Mesothelial cell of epicardium (in vitro differentiated cells): Measurements from ENCODE around the gene NUP93. TPM values are rescaled to one million over a fixed set of nuclear protein-coding genes. Genes with fewer than 3 reads are reported as not detected.

Experiments used
- DNase-seq, 2 experiments: peaks; one replicate each; pipeline ENCODE4 v3.0.0; 2021; ENCODE audit warnings: low spot score in 2 of 2; ENCODE audit not compliant: unreplicated experiment in 2 of 2
- H3K27ac Mint-ChIP-seq: 2 replicates; pipeline ENCODE4 v1.8.0; 2021; ENCODE audit warnings: mixed read lengths
- H3K27me3 Mint-ChIP-seq: 2 replicates; pipeline ENCODE4 v1.8.0; 2021; ENCODE audit warnings: low read depth, mixed read lengths
- H3K36me3 Mint-ChIP-seq: 2 replicates; pipeline ENCODE4 v1.8.0; 2021; ENCODE audit warnings: mixed read lengths
- H3K4me1 Mint-ChIP-seq: 2 replicates; pipeline ENCODE4 v1.8.0; 2021; ENCODE audit warnings: mixed read lengths
- H3K4me3 Mint-ChIP-seq: 2 replicates; pipeline ENCODE4 v1.8.0; 2021; ENCODE audit warnings: mild to moderate bottlenecking, moderate library complexity, mixed read lengths
- H3K9me3 Mint-ChIP-seq: 2 replicates; pipeline ENCODE4 v1.8.0; 2021; ENCODE audit warnings: mixed read lengths
- total RNA-seq: library from RNA; stranded (reverse); gene quantifications from 3 replicates; pipeline ENCODE4 v1.2.1, GENCODE V29; 2021
- TF ChIP-seq, protein P1 (sequence below): fragments of 200-600 bp; sonication (generic); IDR thresholded peaks from one replicate; pipeline ENCODE4 v1.5.0; 2021; ENCODE audit warnings: antibody characterized with exemption; ENCODE audit not compliant: unreplicated experiment

NUP93 gene
- total RNA-seq, 1 donor from 2014 or later, result 74.6 TPM

DNA sequence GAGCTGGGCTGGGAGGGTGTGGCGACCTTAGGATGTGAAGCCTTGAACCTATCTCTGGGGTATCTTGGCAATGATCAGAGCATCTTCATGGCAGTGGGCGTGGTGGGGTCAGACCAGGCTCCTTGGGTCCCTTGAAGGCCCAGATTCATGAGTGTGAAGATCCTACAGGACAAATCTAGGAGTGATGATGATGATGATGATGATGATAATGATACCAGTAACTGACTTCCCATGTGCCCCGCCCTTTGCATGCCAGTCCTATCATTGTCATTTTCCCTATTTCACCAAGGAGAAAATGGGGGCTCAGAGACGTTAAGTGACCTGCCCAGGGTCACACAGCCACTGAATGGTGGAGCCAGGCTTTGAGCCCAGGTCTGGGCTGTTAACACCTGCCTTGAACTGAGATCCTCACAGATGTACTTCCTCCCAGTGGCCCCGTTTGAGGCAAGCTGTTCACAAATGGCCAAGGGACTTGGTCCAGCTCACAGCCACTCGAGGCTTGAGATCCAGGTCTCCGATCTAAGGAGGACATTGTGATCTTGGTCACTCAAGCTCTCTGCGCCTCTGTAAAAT is 148.4 kb downstream of the NUP93 start:
- Mint-ChIP-seq H3K27me3 (no peaks in the 10 kb centered on the region), H3K9me3 (no peaks in the 10 kb centered on the region), H3K4me3 (no peak overlapping the region), H3K27ac (no peak overlapping the region), H3K4me1 (peaks cover 8% of the 10 kb centered on the region), H3K36me3 (no peaks in the 10 kb centered on the region)
- DNase-seq, result no peak
- TF ChIP-seq, protein P1, sequence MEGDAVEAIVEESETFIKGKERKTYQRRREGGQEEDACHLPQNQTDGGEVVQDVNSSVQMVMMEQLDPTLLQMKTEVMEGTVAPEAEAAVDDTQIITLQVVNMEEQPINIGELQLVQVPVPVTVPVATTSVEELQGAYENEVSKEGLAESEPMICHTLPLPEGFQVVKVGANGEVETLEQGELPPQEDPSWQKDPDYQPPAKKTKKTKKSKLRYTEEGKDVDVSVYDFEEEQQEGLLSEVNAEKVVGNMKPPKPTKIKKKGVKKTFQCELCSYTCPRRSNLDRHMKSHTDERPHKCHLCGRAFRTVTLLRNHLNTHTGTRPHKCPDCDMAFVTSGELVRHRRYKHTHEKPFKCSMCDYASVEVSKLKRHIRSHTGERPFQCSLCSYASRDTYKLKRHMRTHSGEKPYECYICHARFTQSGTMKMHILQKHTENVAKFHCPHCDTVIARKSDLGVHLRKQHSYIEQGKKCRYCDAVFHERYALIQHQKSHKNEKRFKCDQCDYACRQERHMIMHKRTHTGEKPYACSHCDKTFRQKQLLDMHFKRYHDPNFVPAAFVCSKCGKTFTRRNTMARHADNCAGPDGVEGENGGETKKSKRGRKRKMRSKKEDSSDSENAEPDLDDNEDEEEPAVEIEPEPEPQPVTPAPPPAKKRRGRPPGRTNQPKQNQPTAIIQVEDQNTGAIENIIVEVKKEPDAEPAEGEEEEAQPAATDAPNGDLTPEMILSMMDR, result no peak

DNA sequence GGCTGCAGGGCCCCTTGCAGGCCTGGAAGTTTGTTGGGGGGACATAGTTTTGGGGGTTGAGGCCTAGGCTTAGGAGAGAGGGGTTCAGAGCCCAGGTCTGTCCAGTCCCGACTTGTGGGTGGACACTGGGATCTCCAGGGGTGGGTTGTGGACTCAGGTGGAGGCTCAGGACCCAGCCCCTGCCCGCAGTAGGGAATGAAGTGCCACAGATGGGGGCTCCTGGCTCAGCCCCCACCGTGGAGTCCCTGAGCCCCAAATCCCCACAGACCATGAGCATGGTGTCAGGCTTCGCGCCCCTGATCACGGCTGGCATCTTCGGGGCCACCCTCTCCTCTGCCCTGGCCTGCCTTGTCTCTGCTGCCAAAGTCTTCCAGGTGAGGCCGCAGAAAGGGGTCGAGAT is 149.3 kb downstream of the NUP93 start:
- H3K36me3 Mint-ChIP-seq, result no peaks in the 10 kb centered on the region
- no peaks in the 10 kb centered on the region for H3K9me3 Mint-ChIP-seq
- H3K4me1 Mint-ChIP-seq, result peaks cover 8% of the 10 kb centered on the region
- no peak overlapping the region for H3K27ac Mint-ChIP-seq
- TF ChIP-seq, protein P1, result no peak
- no peaks in the 10 kb centered on the region for H3K27me3 Mint-ChIP-seq
- H3K4me3 Mint-ChIP-seq, result no peak overlapping the region
- DNase-seq, result no peak

DNA sequence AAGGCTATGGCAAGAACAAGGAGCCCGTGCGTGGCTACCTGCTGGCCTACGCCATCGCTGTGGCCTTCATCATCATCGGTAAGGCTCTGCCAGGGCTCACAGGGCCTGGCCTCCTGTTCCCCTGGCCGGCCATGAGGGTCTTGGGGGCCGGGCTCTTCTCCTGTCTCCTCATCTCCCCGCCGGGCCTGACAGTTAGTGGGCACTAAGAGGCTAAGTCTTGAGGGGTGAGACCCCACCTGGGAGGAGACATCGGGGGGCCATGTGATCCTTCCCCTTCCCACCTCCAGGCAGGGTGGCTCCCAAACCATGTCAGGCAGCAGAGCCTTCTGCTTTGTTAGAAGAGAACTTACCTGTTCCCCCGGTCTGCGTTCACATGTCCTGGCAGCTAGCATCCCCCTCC is 150.2 kb downstream of the NUP93 start:
- H3K36me3 Mint-ChIP-seq, result no peaks in the 10 kb centered on the region
- no peak overlapping the region for H3K4me3 Mint-ChIP-seq
- DNase-seq, result no peak
- no peaks in the 10 kb centered on the region for H3K9me3 Mint-ChIP-seq
- no peak overlapping the region for H3K27ac Mint-ChIP-seq
- no peaks in the 10 kb centered on the region for H3K27me3 Mint-ChIP-seq
- peaks cover 3% of the 10 kb centered on the region for H3K4me1 Mint-ChIP-seq
- TF ChIP-seq, protein P1, result no peak

DNA sequence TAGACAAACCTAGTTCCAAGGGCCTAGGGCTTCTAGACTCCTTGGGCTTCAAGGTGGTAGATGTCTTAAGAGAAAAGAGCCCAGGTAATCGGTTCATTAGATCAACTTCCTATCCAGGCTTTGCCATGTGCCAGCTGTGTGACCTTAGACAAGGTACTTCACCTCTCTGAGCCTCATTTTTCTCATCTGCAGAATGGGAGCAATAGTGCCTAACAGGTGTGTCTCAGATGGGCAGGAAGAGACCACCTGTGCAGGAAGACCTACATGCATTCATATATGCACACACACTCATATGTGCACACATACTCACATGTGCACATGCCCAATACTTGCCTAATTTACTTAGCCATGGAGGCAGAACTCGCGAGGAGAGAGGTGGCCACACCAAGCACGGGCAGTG is 150.8 kb downstream of the NUP93 start:
- no peaks in the 10 kb centered on the region for H3K36me3 Mint-ChIP-seq
- H3K27ac Mint-ChIP-seq, result no peak overlapping the region
- peaks cover 2% of the 10 kb centered on the region for H3K4me1 Mint-ChIP-seq
- H3K27me3 Mint-ChIP-seq, result no peaks in the 10 kb centered on the region
- DNase-seq, result no peak
- H3K9me3 Mint-ChIP-seq, result no peaks in the 10 kb centered on the region
- TF ChIP-seq, protein P1, result no peak
- no peak overlapping the region for H3K4me3 Mint-ChIP-seq

DNA sequence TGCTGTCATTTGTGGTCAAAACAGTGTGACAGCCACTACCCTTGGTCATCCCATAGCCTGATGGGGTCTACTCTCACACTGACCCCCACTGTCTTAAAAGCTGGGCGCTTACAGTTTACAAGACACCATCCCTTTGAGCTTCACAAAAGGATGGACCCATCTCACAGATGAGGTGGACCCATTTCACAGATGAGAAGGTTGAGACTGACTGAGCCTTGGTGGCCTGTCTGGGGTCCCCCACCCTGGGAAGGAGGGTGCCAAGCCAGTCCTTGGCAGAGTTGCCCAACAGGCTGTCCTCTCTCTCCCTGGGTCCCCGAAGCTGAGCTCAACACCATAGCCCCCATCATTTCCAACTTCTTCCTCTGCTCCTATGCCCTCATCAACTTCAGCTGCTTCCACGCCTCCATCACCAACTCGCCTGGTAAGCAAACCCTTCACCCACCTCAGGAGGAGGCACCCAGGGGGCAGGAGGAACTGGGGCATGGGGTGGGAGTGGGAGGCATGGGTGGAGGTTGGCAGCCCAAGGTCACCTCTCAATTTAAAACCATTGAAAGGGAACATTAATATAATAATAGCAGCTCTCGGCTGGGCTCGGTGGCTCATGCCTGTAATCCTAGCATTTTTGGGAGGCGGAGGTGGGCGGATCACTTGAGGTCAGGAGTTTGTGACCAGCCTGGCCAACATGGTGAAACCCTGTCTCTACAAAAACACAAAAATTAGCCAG is 152.3 kb downstream of the NUP93 start:
- Mint-ChIP-seq H3K4me1 (no peaks in the 10 kb centered on the region), H3K9me3 (no peaks in the 10 kb centered on the region), H3K36me3 (no peaks in the 10 kb centered on the region), H3K27me3 (no peaks in the 10 kb centered on the region), H3K27ac (no peak overlapping the region), H3K4me3 (no peak overlapping the region)
- DNase-seq, result no peak
- TF ChIP-seq, protein P1, result no peak
